ENCODE measurements around the gene MEF2A. TPM values are rescaled to one million over a fixed set of nuclear protein-coding genes. Genes with fewer than 3 reads are reported as not detected.

The MEF2A gene
- total RNA-seq, 1 donor from 2014 or later: 46.3 TPM

DNA sequence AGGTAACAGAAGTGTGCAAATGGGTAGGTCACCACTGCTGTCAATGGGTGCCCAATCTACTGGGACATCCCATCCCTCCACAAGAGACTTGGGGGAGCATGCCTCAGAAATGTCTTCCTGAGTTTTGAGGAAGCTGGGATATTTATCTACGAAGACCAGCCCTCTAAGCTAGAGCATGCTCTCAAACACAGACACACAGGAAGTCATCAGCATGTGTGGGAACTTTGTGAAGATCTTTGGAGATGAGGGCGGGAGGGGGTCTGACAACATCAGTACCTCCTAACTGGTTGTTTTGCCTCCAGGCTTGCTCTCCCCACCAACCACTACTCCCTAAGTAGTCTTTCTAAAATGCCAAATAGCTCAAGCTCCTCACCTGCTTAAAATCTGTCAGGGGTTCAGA lies 3.5 kb upstream of the MEF2A start:
- H3K9me3 ChIP-seq (ENCODE audit: insufficient read depth, low read depth, low read length): no peaks in the 10 kb centered on the region
- Mint-ChIP-seq H3K4me3 (ENCODE audit: unreplicated experiment) (no peak overlapping the region), H3K4me1 (ENCODE audit: low read depth, unreplicated experiment) (peaks cover 13% of the 10 kb centered on the region), H3K27me3 (ENCODE audit: low read depth, unreplicated experiment) (peaks cover 2% of the 10 kb centered on the region), H3K27ac (ENCODE audit: unreplicated experiment) (no peak overlapping the region), H3K9me3 (ENCODE audit: unreplicated experiment) (no peaks in the 10 kb centered on the region), H3K36me3 (ENCODE audit: low read depth, unreplicated experiment) (no peaks in the 10 kb centered on the region)
- H3K79me2 ChIP-seq (ENCODE audit: insufficient read depth, low read length): peaks cover 9% of the 10 kb centered on the region
- no peak for FAIRE-seq
- peaks cover 11% of the 10 kb centered on the region for H3K4me1 ChIP-seq (ENCODE audit: insufficient read depth, low read length)
- no peak overlapping the region for H3K4me2 ChIP-seq (ENCODE audit: low read length)
- no peak overlapping the region for H3K4me3 ChIP-seq (ENCODE audit: insufficient read depth, low read depth, low read length)
- H3K27ac ChIP-seq (ENCODE audit: low read depth, low read length): no peak overlapping the region
- H2AFZ ChIP-seq (ENCODE audit: low read depth, low read length): no peak overlapping the region
- H3K36me3 ChIP-seq (ENCODE audit: insufficient read depth, low read length): no peaks in the 10 kb centered on the region
- DNase-seq (ENCODE audit: low read depth): no peak
- peaks cover 5% of the 10 kb centered on the region for H4K20me1 ChIP-seq (ENCODE audit: insufficient read depth, low read length)
- TF ChIP-seq, protein P1, sequence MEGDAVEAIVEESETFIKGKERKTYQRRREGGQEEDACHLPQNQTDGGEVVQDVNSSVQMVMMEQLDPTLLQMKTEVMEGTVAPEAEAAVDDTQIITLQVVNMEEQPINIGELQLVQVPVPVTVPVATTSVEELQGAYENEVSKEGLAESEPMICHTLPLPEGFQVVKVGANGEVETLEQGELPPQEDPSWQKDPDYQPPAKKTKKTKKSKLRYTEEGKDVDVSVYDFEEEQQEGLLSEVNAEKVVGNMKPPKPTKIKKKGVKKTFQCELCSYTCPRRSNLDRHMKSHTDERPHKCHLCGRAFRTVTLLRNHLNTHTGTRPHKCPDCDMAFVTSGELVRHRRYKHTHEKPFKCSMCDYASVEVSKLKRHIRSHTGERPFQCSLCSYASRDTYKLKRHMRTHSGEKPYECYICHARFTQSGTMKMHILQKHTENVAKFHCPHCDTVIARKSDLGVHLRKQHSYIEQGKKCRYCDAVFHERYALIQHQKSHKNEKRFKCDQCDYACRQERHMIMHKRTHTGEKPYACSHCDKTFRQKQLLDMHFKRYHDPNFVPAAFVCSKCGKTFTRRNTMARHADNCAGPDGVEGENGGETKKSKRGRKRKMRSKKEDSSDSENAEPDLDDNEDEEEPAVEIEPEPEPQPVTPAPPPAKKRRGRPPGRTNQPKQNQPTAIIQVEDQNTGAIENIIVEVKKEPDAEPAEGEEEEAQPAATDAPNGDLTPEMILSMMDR (IDR thresholded peaks at IDR 0.05; ENCODE audit: insufficient read depth, low read depth, low read length): no peak
- TF ChIP-seq EZH2 (IDR thresholded peaks at IDR 0.05; ENCODE audit: insufficient read depth, low read length): no peak
- H3K9ac ChIP-seq (ENCODE audit: low read length): no peak overlapping the region
- H3K27me3 ChIP-seq (ENCODE audit: insufficient read depth, low read length): no peaks in the 10 kb centered on the region

DNA sequence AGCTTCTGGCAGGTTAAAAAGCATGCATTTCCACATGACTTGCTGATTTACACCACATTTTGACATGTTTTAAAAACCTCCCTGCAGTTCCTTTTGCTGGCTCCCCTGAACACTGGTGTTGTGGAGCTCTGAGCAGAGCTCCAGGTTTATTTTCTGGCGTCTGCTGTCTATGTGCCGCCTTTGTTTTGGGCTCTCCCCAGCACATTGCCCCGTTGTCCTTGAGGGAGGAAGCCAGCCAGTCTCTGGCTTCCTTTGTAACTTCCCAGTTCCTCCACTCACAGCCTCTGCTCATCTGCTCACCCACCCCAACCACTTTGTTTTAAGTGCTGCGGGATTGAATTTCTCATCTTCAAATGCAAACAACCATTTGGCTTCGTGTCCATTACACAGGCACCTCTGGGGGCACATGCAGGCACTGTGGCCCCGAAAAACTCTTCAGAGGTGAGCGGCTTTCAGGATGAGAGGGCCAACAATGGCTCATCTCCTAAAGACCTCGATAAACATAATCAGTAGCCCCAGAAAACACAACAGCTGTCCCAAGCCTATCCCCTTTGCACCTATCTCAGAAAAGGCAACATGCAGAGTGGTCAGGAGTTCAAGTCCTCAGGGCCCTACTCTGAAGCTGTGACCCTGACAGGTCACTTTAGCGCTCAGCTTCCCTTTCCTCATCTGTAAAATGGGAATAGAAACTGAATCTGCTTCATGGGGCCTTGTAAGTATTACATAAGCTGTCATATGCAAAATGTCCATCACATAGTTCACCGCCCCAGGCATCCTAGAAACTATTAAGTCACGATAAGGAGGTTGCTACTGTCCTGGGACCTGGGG lies 1.3 kb upstream of the MEF2A start:
- H2AFZ ChIP-seq (ENCODE audit: low read depth, low read length): peak overlapping the region; percentile 69
- peak overlapping the region; percentile 71 for H3K4me3 Mint-ChIP-seq (ENCODE audit: unreplicated experiment)
- DNase-seq (ENCODE audit: low read depth) (peak; percentile 75), FAIRE-seq (no peak)
- H3K9ac ChIP-seq (ENCODE audit: low read length): peak overlapping the region; percentile 92
- H3K4me3 ChIP-seq (ENCODE audit: insufficient read depth, low read depth, low read length): peak overlapping the region; percentile 18
- no peaks in the 10 kb centered on the region for H3K27me3 ChIP-seq (ENCODE audit: insufficient read depth, low read length)
- peak overlapping the region; percentile 82 for H3K27ac Mint-ChIP-seq (ENCODE audit: unreplicated experiment)
- H4K20me1 ChIP-seq (ENCODE audit: insufficient read depth, low read length): peaks cover 25% of the 10 kb centered on the region
- no peaks in the 10 kb centered on the region for H3K9me3 ChIP-seq (ENCODE audit: insufficient read depth, low read depth, low read length)
- no peaks in the 10 kb centered on the region for H3K36me3 Mint-ChIP-seq (ENCODE audit: low read depth, unreplicated experiment)
- peaks cover 19% of the 10 kb centered on the region for H3K4me1 Mint-ChIP-seq (ENCODE audit: low read depth, unreplicated experiment)
- H3K36me3 ChIP-seq (ENCODE audit: insufficient read depth, low read length): no peaks in the 10 kb centered on the region
- H3K4me1 ChIP-seq (ENCODE audit: insufficient read depth, low read length): peaks cover 16% of the 10 kb centered on the region
- TF ChIP-seq, protein P1 (IDR thresholded peaks at IDR 0.05; ENCODE audit: insufficient read depth, low read depth, low read length): no peak
- no peak for TF ChIP-seq EZH2 (IDR thresholded peaks at IDR 0.05; ENCODE audit: insufficient read depth, low read length)
- H3K4me2 ChIP-seq (ENCODE audit: low read length): peak overlapping the region; percentile 95
- peaks cover 31% of the 10 kb centered on the region for H3K79me2 ChIP-seq (ENCODE audit: insufficient read depth, low read length)
- H3K9me3 Mint-ChIP-seq (ENCODE audit: unreplicated experiment): no peaks in the 10 kb centered on the region
- H3K27me3 Mint-ChIP-seq (ENCODE audit: low read depth, unreplicated experiment): peaks cover 2% of the 10 kb centered on the region
- H3K27ac ChIP-seq (ENCODE audit: low read depth, low read length): no peak overlapping the region

DNA sequence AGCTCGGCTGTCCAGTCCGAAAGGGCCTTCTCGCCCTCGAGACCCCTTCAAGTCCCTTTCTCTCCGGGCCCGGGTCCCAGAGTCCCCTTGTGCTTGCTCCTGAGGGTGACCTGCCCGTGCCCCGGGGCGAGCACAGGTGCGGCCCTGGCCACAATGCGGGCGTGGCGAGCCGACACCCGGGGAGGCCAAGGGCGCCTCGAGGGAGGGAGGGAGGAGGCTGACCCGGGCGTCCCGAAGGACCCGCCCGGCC lies 810 bp upstream of the MEF2A start:
- Histone ChIP-seq H2AFZ (ENCODE audit: low read depth, low read length) (peak overlapping the region; percentile 69), H3K27ac (ENCODE audit: low read depth, low read length) (no peak overlapping the region), H3K4me3 (ENCODE audit: insufficient read depth, low read depth, low read length) (peak overlapping the region; percentile 18), H3K9ac (ENCODE audit: low read length) (peak overlapping the region; percentile 92), H3K36me3 (ENCODE audit: insufficient read depth, low read length) (no peaks in the 10 kb centered on the region), H3K79me2 (ENCODE audit: insufficient read depth, low read length) (peaks cover 37% of the 10 kb centered on the region), H3K4me2 (ENCODE audit: low read length) (peak overlapping the region; percentile 95), H3K4me1 (ENCODE audit: insufficient read depth, low read length) (peaks cover 16% of the 10 kb centered on the region), H3K9me3 (ENCODE audit: insufficient read depth, low read depth, low read length) (no peaks in the 10 kb centered on the region), H4K20me1 (ENCODE audit: insufficient read depth, low read length) (peaks cover 25% of the 10 kb centered on the region), H3K27me3 (ENCODE audit: insufficient read depth, low read length) (no peaks in the 10 kb centered on the region)
- H3K4me1 Mint-ChIP-seq (ENCODE audit: low read depth, unreplicated experiment): peaks cover 19% of the 10 kb centered on the region
- no peak overlapping the region for H3K27ac Mint-ChIP-seq (ENCODE audit: unreplicated experiment)
- FAIRE-seq (no peak), DNase-seq (ENCODE audit: low read depth) (no peak)
- peaks cover 2% of the 10 kb centered on the region for H3K27me3 Mint-ChIP-seq (ENCODE audit: low read depth, unreplicated experiment)
- TF ChIP-seq, protein P1 (IDR thresholded peaks at IDR 0.05; ENCODE audit: insufficient read depth, low read depth, low read length): no peak
- no peak for TF ChIP-seq EZH2 (IDR thresholded peaks at IDR 0.05; ENCODE audit: insufficient read depth, low read length)
- H3K36me3 Mint-ChIP-seq (ENCODE audit: low read depth, unreplicated experiment): no peaks in the 10 kb centered on the region
- no peak overlapping the region for H3K4me3 Mint-ChIP-seq (ENCODE audit: unreplicated experiment)
- H3K9me3 Mint-ChIP-seq (ENCODE audit: unreplicated experiment): no peaks in the 10 kb centered on the region
